GM23338 (cell line): ENCODE results near the gene CDH7. TPM values are rescaled to one million over a fixed set of nuclear protein-coding genes. Genes with fewer than 3 reads are reported as not detected.

ENCODE experiments used
- ATAC-seq: fragments of 200-7000 bp; cut with Tn5 transposase; 3 replicates; pipeline ENCODE4 v1.9.1; 2020
- DNase-seq: peaks from one replicate; pipeline ENCODE4 v3.0.0-alpha.2; 2015; ENCODE audit warnings: low spot score
- H2AFZ ChIP-seq: fragments of 200-600 bp; sonication (generic); 2 replicates; pipeline ENCODE4 v1.8.0; 2016; ENCODE audit warnings: antibody characterized with exemption, mild to moderate bottlenecking, moderate library complexity
- H3F3A ChIP-seq: fragments of 200-600 bp; sonication (generic); replicated peaks from 2 replicates; pipeline ENCODE4 v1.8.0; 2017; ENCODE audit warnings: antibody characterized with exemption, mixed run types, low read depth
- H3K27ac ChIP-seq: fragments of 200-600 bp; sonication (generic); 2 replicates; pipeline ENCODE4 v1.6.1; 2016; ENCODE audit warnings: low read depth
- H3K27me3 ChIP-seq: fragments of 200-600 bp; sonication (generic); 2 replicates; pipeline ENCODE4 v1.8.0; 2016; ENCODE audit warnings: mild to moderate bottlenecking, mixed run types, moderate library complexity; ENCODE audit not compliant: insufficient read depth
- H3K36me3 ChIP-seq: fragments of 200-600 bp; sonication (generic); 2 replicates; pipeline ENCODE4 v1.8.0; 2016; ENCODE audit warnings: mild to moderate bottlenecking; ENCODE audit not compliant: insufficient read depth
- H3K4me1 ChIP-seq: fragments of 200-600 bp; sonication (generic); 2 replicates; pipeline ENCODE4 v1.8.0; 2016; ENCODE audit warnings: mild to moderate bottlenecking, moderate library complexity; ENCODE audit not compliant: insufficient read depth
- H3K4me2 ChIP-seq: fragments of 200-600 bp; sonication (generic); 2 replicates; pipeline ENCODE4 v1.7.1; 2017; ENCODE audit warnings: mixed run types
- H3K4me3 ChIP-seq: fragments of 200-600 bp; sonication (generic); 2 replicates; pipeline ENCODE4 v1.6.1; 2016; ENCODE audit warnings: mixed run types
- H3K79me2 ChIP-seq: fragments of 200-600 bp; sonication (generic); replicated peaks from 2 replicates; pipeline ENCODE4 v1.8.0; 2017; ENCODE audit warnings: mild to moderate bottlenecking; ENCODE audit not compliant: insufficient read depth
- H3K9me2 ChIP-seq: fragments of 200-600 bp; sonication (generic); 2 replicates; pipeline ENCODE4 v1.8.0; 2017; ENCODE audit not compliant: insufficient read depth
- H4K20me1 ChIP-seq: fragments of 200-600 bp; sonication (generic); replicated peaks from 2 replicates; pipeline ENCODE4 v1.8.0; 2017; ENCODE audit warnings: mild to moderate bottlenecking; ENCODE audit not compliant: insufficient read depth
- H3K27ac Mint-ChIP-seq: 2 replicates; pipeline ENCODE4 v1.8.0; 2020; ENCODE audit warnings: inconsistent platforms, mild to moderate bottlenecking, moderate library complexity, mixed read lengths
- H3K27me3 Mint-ChIP-seq: 3 replicates; pipeline ENCODE4 v1.8.0; 2022; ENCODE audit warnings: low read depth, mild to moderate bottlenecking, moderate library complexity, mixed read lengths, inconsistent platforms; ENCODE audit not compliant: insufficient read depth, poor library complexity
- H3K36me3 Mint-ChIP-seq: 3 replicates; pipeline ENCODE4 v1.8.0; 2021; ENCODE audit warnings: low read depth, mild to moderate bottlenecking, inconsistent platforms, moderate library complexity, mixed read lengths
- H3K4me1 Mint-ChIP-seq: 3 replicates; pipeline ENCODE4 v1.8.0; 2020; ENCODE audit warnings: mild to moderate bottlenecking, inconsistent platforms, mixed read lengths
- H3K4me3 Mint-ChIP-seq: 3 replicates; pipeline ENCODE4 v1.8.0; 2021; ENCODE audit warnings: moderate library complexity, mild to moderate bottlenecking, inconsistent platforms, mixed read lengths
- H3K9me3 Mint-ChIP-seq: 3 replicates; pipeline ENCODE4 v1.8.0; 2020; ENCODE audit warnings: moderate library complexity, mild to moderate bottlenecking, inconsistent platforms, mixed read lengths
- CREB1 ChIP-seq: fragments of 250-450 bp; sonication (Bioruptor Pico); IDR thresholded peaks from 2 replicates; pipeline ENCODE4 v1.5.0; 2020; ENCODE audit warnings: low read depth, mild to moderate bottlenecking, moderate library complexity
- CTCF ChIP-seq, 2 experiments: fragments of 200-600 bp in 1 of 2; sonication (generic) in 1 of 2; conservative IDR thresholded peaks; 2 replicates each; pipeline versions ENCODE4 v1.5.1 to v1.6.1; 2016 to 2017; ENCODE audit warnings: antibody characterized with exemption in 2 of 2, low read depth in 2 of 2, mild to moderate bottlenecking in 2 of 2, moderate library complexity in 1 of 2
- ETS1 ChIP-seq: IDR thresholded peaks from 2 replicates; pipeline ENCODE4 v1.6.1; 2016; ENCODE audit warnings: antibody characterized with exemption
- EZH2 ChIP-seq: fragments of 200-600 bp; sonication (generic); IDR thresholded peaks from one replicate; pipeline ENCODE4 v1.8.0; 2017; ENCODE audit warnings: antibody characterized with exemption, mild to moderate bottlenecking, low read depth; ENCODE audit not compliant: unreplicated experiment
- EZH2phosphoT487 ChIP-seq: fragments of 200-600 bp; sonication (generic); IDR thresholded peaks from one replicate; pipeline ENCODE4 v1.8.1; 2018; ENCODE audit warnings: antibody characterized with exemption; ENCODE audit not compliant: unreplicated experiment
- JUNB ChIP-seq: IDR thresholded peaks from one replicate; pipeline ENCODE4 v1.6.1; 2016; ENCODE audit warnings: antibody characterized with exemption; ENCODE audit not compliant: unreplicated experiment
- NANOG ChIP-seq: IDR thresholded peaks from 2 replicates; pipeline ENCODE4 v1.6.1; 2016; ENCODE audit warnings: antibody characterized with exemption, borderline replicate concordance
- POLR2AphosphoS5 ChIP-seq: IDR thresholded peaks from 2 replicates; pipeline ENCODE4 v1.6.1; 2016; ENCODE audit warnings: antibody characterized with exemption, low read depth
- REST ChIP-seq: IDR thresholded peaks from one replicate; pipeline ENCODE4 v1.6.1; 2018; ENCODE audit warnings: antibody characterized with exemption; ENCODE audit not compliant: unreplicated experiment
- STAT1 ChIP-seq: IDR thresholded peaks from one replicate; pipeline ENCODE4 v1.6.1; 2016; ENCODE audit warnings: antibody characterized with exemption; ENCODE audit not compliant: unreplicated experiment
- ZNF114 ChIP-seq: fragments of 250-450 bp; sonication (Bioruptor Pico); IDR thresholded peaks from 2 replicates; pipeline ENCODE4 v1.5.0; 2020; ENCODE audit warnings: mild to moderate bottlenecking, moderate library complexity
- ZNF331 ChIP-seq: fragments of 250-450 bp; sonication (Bioruptor Pico); IDR thresholded peaks from 2 replicates; pipeline ENCODE4 v1.5.0; 2020; ENCODE audit warnings: low read depth, mild to moderate bottlenecking, moderate library complexity
- ZNF462 ChIP-seq: fragments of 250-450 bp; sonication (Bioruptor Pico); IDR thresholded peaks from 2 replicates; pipeline ENCODE4 v1.5.0; 2020; ENCODE audit warnings: mild to moderate bottlenecking, moderate library complexity
- polyA plus RNA-seq: library from polyadenylated mRNA; unstranded; fragments of >200 nt; fragmentation: Nextera tagmentation; extraction: Ambion mirVana; gene quantifications from 2 replicates; pipeline ENCODE4 v1.2.1, GENCODE V29; 2016
- total RNA-seq: library from RNA; depleted of rRNA; stranded (reverse); fragments of >200 nt; shearing (Covaris generic); gene quantifications from 2 replicates; pipeline ENCODE4 v1.2.3, GENCODE V29; 2014

CDH7 gene
- total and polyA plus RNA-seq, 2 experiments from 2014 or later, result 1.8 TPM

- no peak for TF ChIP-seq ZNF331 (CRISPR knock-in tag)
Measured at GRCh38 chr18:65822826-65823225, 72.0 kb downstream of the CDH7 start (continued).

GRCh38 chr18:65827444-65827843 is 76.6 kb downstream of the CDH7 start:
- H2AFZ ChIP-seq, result no peak overlapping the region
- no peak for ATAC-seq
- Mint-ChIP-seq H3K36me3 (no peaks in the 10 kb centered on the region), H3K4me3 (no peak overlapping the region), H3K27ac (no peak overlapping the region), H3K27me3 (no peaks in the 10 kb centered on the region), H3K9me3 (no peaks in the 10 kb centered on the region), H3K4me1 (peaks cover 6% of the 10 kb centered on the region; the same call in 2 of the 3 replicates)
- H3K9me2 ChIP-seq, result peaks cover 3% of the 10 kb centered on the region; the same call in 1 of the 2 replicates
- H3K4me3 ChIP-seq, result no peak overlapping the region
- H3K79me2 ChIP-seq, result no peaks in the 10 kb centered on the region
- DNase-seq, result no peak
- peaks cover 7% of the 10 kb centered on the region; the same call in 1 of the 2 replicates for H3K4me1 ChIP-seq
- H3F3A ChIP-seq, result no peaks in the 10 kb centered on the region
- no peak for TF ChIP-seq ZNF114
- no peak for TF ChIP-seq EZH2
- TF ChIP-seq ETS1, result no peak
- TF ChIP-seq ZNF331 (CRISPR knock-in tag), result no peak
- TF ChIP-seq CREB1 (CRISPR knock-in tag), result no peak
- no peak for TF ChIP-seq REST
- TF ChIP-seq ZNF462 (CRISPR knock-in tag), result no peak
- TF ChIP-seq POLR2AphosphoS5, result no peak
- no peak for TF ChIP-seq EZH2phosphoT487
- no peak for TF ChIP-seq CTCF (conservative IDR thresholded peaks at IDR 0.05; ENCODE audit: low read depth in 2 of 2)
- no peak for TF ChIP-seq NANOG
- no peak for TF ChIP-seq JUNB
- TF ChIP-seq STAT1, result no peak
- no peaks in the 10 kb centered on the region for H3K27me3 ChIP-seq
- no peak overlapping the region for H3K27ac ChIP-seq
- H3K36me3 ChIP-seq, result no peaks in the 10 kb centered on the region
- no peak overlapping the region for H3K4me2 ChIP-seq
- no peaks in the 10 kb centered on the region for H4K20me1 ChIP-seq
